Progenitor cell of endocrine pancreas (in vitro differentiated cells): ENCODE results near the gene PRDX6. TPM values are rescaled to one million over a fixed set of nuclear protein-coding genes. Genes with fewer than 3 reads are reported as not detected.

Source experiments
- DNase-seq: peaks from one replicate; pipeline ENCODE4 v3.0.0; 2021; ENCODE audit warnings: low spot score; ENCODE audit not compliant: unreplicated experiment
- H3K27ac Mint-ChIP-seq: 2 replicates; pipeline ENCODE4 v1.8.0; 2021; ENCODE audit warnings: mild to moderate bottlenecking, moderate library complexity, mixed read lengths
- H3K27me3 Mint-ChIP-seq: 2 replicates; pipeline ENCODE4 v1.8.0; 2021; ENCODE audit warnings: mixed read lengths
- H3K36me3 Mint-ChIP-seq: 2 replicates; pipeline ENCODE4 v1.8.0; 2022; ENCODE audit warnings: mixed read lengths; ENCODE audit not compliant: insufficient read depth
- H3K4me1 Mint-ChIP-seq: 2 replicates; pipeline ENCODE4 v1.8.0; 2021; ENCODE audit warnings: low read depth, mixed read lengths
- H3K4me3 Mint-ChIP-seq: 2 replicates; pipeline ENCODE4 v1.8.0; 2021; ENCODE audit warnings: low read depth, mild to moderate bottlenecking, moderate library complexity, mixed read lengths
- H3K9me3 Mint-ChIP-seq: 2 replicates; pipeline ENCODE4 v1.8.0; 2021; ENCODE audit warnings: low read depth, mixed read lengths
- total RNA-seq: library from RNA; stranded (reverse); gene quantifications from 2 replicates; pipeline ENCODE4 v1.2.1, GENCODE V29; 2021
- TF ChIP-seq, protein P1 (sequence below): fragments of 200-600 bp; sonication (generic); IDR thresholded peaks from one replicate; pipeline ENCODE4 v1.5.0; 2021; ENCODE audit warnings: antibody characterized with exemption, mild to moderate bottlenecking; ENCODE audit not compliant: unreplicated experiment

Gene PRDX6
- total RNA-seq, 1 donor from 2014 or later: 258 TPM

DNA sequence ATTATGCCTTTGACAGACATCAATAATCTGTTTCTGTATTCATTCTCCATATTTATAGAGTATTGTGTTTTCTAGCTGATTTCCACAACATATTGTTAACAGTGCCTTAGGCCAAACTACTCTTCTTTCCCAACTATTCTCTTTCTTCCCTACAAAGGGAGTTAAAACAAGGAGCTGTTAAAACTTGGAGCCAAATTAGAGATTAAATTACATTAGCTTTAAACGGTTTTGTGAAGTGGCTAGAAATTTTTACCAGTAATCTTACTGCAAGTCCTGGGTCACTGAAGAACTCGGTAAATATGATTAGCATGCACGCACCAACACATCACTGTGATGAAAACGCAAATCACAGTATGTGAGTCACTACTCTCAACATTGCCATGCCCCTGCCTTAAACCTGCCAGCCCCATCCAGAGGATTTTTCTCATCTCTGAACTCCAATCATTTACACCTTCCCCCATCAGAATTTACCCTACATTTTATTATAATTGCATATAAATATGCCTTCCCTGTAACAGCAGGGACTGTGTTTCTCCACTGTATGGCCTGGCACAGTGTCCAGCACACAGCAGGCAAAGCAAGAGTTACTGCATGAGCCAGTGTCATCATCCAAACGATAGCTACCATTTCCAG, 1.5 kb upstream of the PRDX6 start:
- TF ChIP-seq, protein P1, sequence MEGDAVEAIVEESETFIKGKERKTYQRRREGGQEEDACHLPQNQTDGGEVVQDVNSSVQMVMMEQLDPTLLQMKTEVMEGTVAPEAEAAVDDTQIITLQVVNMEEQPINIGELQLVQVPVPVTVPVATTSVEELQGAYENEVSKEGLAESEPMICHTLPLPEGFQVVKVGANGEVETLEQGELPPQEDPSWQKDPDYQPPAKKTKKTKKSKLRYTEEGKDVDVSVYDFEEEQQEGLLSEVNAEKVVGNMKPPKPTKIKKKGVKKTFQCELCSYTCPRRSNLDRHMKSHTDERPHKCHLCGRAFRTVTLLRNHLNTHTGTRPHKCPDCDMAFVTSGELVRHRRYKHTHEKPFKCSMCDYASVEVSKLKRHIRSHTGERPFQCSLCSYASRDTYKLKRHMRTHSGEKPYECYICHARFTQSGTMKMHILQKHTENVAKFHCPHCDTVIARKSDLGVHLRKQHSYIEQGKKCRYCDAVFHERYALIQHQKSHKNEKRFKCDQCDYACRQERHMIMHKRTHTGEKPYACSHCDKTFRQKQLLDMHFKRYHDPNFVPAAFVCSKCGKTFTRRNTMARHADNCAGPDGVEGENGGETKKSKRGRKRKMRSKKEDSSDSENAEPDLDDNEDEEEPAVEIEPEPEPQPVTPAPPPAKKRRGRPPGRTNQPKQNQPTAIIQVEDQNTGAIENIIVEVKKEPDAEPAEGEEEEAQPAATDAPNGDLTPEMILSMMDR: no peak
- Mint-ChIP-seq H3K4me3 (peak overlapping the region; percentile 85), H3K27me3 (no peaks in the 10 kb centered on the region), H3K27ac (peak overlapping the region; percentile 29), H3K9me3 (peaks cover 3% of the 10 kb centered on the region), H3K36me3 (peaks cover 19% of the 10 kb centered on the region), H3K4me1 (peaks cover 51% of the 10 kb centered on the region)
- no peak for DNase-seq

DNA sequence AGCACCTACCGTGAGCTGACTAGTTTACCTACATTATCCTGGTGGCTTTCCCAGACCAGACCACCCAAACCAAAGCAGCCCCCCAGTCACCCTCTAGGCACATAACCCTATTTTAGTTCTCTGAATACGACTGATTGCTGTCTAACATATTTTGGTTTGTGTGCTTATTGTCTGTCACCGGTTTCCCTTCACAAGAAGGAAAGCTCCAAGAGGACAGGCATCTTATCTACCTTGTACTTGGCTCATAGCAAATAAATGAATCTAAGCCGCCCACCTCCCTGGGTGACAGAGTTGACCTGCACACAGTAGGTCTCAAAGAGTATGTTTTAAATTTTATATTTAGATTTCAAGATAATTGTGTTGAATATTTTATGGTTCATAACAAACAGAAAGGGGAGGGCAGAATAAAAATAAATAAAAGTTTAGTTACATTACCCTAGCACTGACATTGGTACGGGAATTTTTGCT, 904 bp upstream of the PRDX6 start:
- DNase-seq: no peak
- TF ChIP-seq, protein P1: no peak
- Mint-ChIP-seq H3K27me3 (no peaks in the 10 kb centered on the region), H3K4me3 (peak overlapping the region; percentile 85), H3K36me3 (peaks cover 20% of the 10 kb centered on the region), H3K27ac (peak overlapping the region; percentile 29), H3K4me1 (peaks cover 51% of the 10 kb centered on the region), H3K9me3 (peaks cover 3% of the 10 kb centered on the region)

DNA sequence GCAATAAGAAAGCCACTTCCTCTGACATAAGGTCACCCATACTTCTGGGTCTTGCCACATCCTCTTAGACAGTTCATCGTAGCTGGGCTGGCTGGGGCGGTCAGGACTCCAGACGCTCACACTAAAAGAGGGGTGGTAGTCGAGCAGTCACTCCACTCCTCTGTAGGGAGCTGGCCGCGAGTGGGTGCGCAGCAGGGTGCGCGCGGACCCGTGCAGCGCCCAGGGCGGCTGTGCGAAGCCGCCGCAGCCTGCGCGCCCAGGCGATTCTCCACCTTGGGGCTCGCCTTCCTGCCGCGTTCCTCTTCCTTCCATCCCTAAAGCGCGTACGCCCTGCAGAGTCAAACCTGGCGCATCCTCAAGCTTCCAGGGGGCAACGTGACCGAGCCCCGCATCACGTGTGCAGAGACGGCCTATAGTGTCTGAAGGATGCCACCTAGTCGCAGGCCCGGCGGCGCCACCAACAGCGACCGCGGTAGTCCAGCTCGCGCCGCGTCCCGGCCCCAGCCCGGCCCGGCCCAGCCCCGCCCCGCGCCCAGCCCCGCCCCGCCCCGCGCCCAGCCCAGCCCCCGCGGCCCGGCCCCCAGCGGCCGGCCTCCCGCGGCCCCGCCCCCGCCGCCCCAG, 360 bp upstream of the PRDX6 start:
- TF ChIP-seq, protein P1: no peak
- peaks cover 19% of the 10 kb centered on the region for H3K36me3 Mint-ChIP-seq
- peak; percentile 74 for DNase-seq
- H3K27ac Mint-ChIP-seq: peak overlapping the region; percentile 99
- peaks cover 3% of the 10 kb centered on the region for H3K9me3 Mint-ChIP-seq
- H3K4me3 Mint-ChIP-seq: peak overlapping the region; percentile 93
- H3K4me1 Mint-ChIP-seq: peaks cover 52% of the 10 kb centered on the region
- H3K27me3 Mint-ChIP-seq: no peaks in the 10 kb centered on the region

DNA sequence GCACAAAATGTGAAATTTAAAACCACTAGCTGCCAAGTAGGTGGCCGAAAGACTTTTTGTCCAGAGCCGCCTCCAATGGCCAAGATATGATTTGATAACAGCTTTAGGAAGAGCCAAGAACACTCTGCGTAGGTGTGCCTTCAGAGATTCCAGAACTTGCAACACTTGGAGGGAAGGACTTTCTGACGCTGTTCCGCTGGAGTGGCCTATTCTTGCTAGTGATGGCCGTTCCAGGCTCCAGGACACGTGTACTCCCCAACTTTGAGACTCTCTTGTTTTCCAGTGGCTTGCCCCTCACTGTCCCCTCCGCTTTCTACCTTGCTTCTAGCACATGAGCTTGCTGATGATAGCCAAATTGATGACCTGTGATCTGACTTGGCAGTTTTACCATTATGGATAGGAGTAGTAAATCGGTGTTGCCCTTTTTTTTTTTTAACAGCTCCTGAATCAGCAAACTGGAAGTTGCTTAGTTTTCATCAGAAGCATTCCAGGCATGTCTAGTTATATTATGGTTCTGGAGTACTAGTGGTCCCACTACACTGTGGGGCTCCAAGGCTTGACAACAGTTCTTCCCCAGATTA, 1.0 kb downstream of the PRDX6 start:
- TF ChIP-seq, protein P1: no peak
- Mint-ChIP-seq H3K4me3 (peak overlapping the region; percentile 93), H3K36me3 (peaks cover 23% of the 10 kb centered on the region), H3K27ac (peak overlapping the region; percentile 99), H3K4me1 (peaks cover 54% of the 10 kb centered on the region), H3K27me3 (no peaks in the 10 kb centered on the region), H3K9me3 (no peaks in the 10 kb centered on the region)
- DNase-seq: no peak

DNA sequence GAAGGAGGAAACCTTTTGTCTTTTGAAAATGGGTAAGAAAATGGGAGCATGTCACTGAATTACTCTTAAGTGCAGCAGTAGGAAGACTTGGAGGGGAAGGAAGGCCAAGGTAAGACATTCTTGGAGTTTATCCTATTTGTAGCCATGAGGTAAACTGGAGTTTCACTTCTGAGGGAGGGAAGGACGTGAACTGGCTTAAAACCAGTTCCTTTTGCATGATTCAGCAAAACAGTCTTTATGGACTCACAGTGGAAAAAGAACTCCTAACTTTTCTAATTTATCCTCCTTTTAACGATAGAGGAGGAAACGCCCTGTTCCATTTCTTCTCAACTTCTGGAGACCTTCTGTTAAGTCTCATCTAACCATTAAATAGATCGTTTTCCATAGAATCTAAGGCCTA, 2.5 kb downstream of the PRDX6 start:
- peaks cover 41% of the 10 kb centered on the region for H3K4me1 Mint-ChIP-seq
- peak overlapping the region; percentile 39 for H3K27ac Mint-ChIP-seq
- H3K27me3 Mint-ChIP-seq: no peaks in the 10 kb centered on the region
- TF ChIP-seq, protein P1: no peak
- H3K36me3 Mint-ChIP-seq: peaks cover 30% of the 10 kb centered on the region
- no peaks in the 10 kb centered on the region for H3K9me3 Mint-ChIP-seq
- H3K4me3 Mint-ChIP-seq: peak overlapping the region; percentile 93
- no peak for DNase-seq
